Lower lobe of right lung (tissue), 2 donors: Measurements from ENCODE around the gene OSBPL2. TPM values are rescaled to one million over a fixed set of nuclear protein-coding genes. Genes with fewer than 3 reads are reported as not detected.

Source experiments
- ATAC-seq, 2 donors: fragments of 200-7000 bp; cut with Tn5 transposase; one replicate each; pipeline ENCODE4 v1.9.1; 2020 to 2022; ENCODE audit warnings: mild to moderate bottlenecking in 2 of 2, moderate library complexity in 2 of 2
- DNase-seq: peaks from one replicate; pipeline ENCODE4 v3.0.0-alpha.2; 2020
- H3K27ac ChIP-seq: fragments of 200-600 bp; one replicate; pipeline ENCODE4 v1.8.0; 2022
- H3K27me3 ChIP-seq: fragments of 200-600 bp; one replicate; pipeline ENCODE4 v1.8.0; 2022; ENCODE audit warnings: low read depth
- H3K36me3 ChIP-seq: fragments of 200-600 bp; one replicate; pipeline ENCODE4 v1.8.0; 2022; ENCODE audit warnings: mild to moderate bottlenecking
- H3K4me1 ChIP-seq: fragments of 200-600 bp; one replicate; pipeline ENCODE4 v1.8.0; 2022
- H3K4me3 ChIP-seq: fragments of 200-600 bp; one replicate; pipeline ENCODE4 v1.8.0; 2022; ENCODE audit warnings: mild to moderate bottlenecking
- H3K9me3 ChIP-seq: fragments of 200-600 bp; one replicate; pipeline ENCODE4 v1.8.0; 2022
- intact Hi-C: fragments of 100-400 bp; cut with DNase I; formaldehyde crosslinking; loops from one replicate; pipeline ENCODE4 v1.11.0; 2022
- total RNA-seq: library from RNA; stranded (reverse); fragmentation: NEBNext Ultra II Directional; extraction: Animal tissue kit (Norgen Biotek cat#: 25700); gene quantifications from one replicate; pipeline ENCODE4 v1.2.1, GENCODE V29; 2021
- TF ChIP-seq, protein P1 (sequence below): fragments of 200-600 bp; IDR thresholded peaks from one replicate; pipeline ENCODE4 v1.8.0; 2022; ENCODE audit warnings: antibody characterized with exemption, mild to moderate bottlenecking
- donor health status: DM: no; HTN: yes; CAD: no; lungs with severe emphysema.

Gene OSBPL2
- total RNA-seq, 1 donor from 2014 or later: 56.0 TPM

DNA sequence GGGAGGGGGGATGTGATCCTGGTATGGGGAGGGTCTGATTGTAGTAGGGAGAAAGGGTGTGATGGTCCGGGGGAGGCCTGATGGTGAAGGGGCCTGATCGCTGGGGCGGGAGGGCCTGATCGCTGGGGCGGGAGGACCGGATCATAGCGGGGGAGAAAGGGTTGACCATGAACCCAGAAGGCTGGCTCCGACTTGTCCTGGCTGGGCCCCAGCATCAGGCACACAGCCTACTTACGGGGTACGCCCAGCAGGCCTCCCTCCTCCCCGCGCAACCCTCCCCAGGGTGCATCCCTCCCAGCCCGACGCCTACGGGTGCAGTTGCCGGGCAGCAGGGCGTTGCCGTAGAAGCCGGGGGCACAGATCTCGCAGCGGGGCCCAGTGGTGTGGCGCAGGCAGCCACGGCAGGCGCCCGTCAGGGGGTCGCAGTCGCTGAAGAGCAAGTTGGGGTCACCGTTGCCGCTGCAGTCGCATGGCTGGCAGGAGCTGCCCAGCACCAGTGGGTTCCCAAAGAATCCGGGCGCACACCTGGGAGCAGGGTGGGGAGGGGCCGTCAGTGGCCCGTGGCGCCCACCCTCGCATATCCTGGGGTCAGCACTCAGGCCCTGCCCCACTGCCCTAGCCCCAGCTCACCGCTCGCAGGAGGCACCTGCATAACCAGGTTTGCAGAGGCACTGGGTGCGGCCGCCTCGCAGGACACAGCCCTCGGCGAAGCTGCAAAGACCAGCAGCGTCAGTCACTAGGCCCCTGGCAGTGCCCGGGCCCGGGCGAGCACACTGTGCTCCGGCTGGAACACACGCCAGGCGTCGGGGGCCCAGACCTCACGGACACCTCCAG, 85.0 kb downstream of the OSBPL2 start:
- H3K4me3 ChIP-seq: no peak overlapping the region
- intact Hi-C loops: no loop called here
- H3K27ac ChIP-seq: no peak overlapping the region
- H3K4me1 ChIP-seq: no peaks in the 10 kb centered on the region
- DNase-seq: no peak
- peaks cover 86% of the 10 kb centered on the region for H3K36me3 ChIP-seq
- H3K9me3 ChIP-seq: no peaks in the 10 kb centered on the region
- no peak for ATAC-seq
- TF ChIP-seq, protein P1, sequence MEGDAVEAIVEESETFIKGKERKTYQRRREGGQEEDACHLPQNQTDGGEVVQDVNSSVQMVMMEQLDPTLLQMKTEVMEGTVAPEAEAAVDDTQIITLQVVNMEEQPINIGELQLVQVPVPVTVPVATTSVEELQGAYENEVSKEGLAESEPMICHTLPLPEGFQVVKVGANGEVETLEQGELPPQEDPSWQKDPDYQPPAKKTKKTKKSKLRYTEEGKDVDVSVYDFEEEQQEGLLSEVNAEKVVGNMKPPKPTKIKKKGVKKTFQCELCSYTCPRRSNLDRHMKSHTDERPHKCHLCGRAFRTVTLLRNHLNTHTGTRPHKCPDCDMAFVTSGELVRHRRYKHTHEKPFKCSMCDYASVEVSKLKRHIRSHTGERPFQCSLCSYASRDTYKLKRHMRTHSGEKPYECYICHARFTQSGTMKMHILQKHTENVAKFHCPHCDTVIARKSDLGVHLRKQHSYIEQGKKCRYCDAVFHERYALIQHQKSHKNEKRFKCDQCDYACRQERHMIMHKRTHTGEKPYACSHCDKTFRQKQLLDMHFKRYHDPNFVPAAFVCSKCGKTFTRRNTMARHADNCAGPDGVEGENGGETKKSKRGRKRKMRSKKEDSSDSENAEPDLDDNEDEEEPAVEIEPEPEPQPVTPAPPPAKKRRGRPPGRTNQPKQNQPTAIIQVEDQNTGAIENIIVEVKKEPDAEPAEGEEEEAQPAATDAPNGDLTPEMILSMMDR: no peak
- no peaks in the 10 kb centered on the region for H3K27me3 ChIP-seq

- Histone ChIP-seq H3K9me3 (no peaks in the 10 kb centered on the region), H3K4me1 (no peaks in the 10 kb centered on the region), H3K4me3 (no peak overlapping the region), H3K27ac (no peak overlapping the region), H3K36me3 (peaks cover 85% of the 10 kb centered on the region), H3K27me3 (no peaks in the 10 kb centered on the region)
- TF ChIP-seq, protein P1: no peak
- intact Hi-C loops: no loop called here
- DNase-seq (no peak), ATAC-seq (no peak)
Observed at GRCh38 chr20:62323980-62324906, 85.9 kb downstream of the OSBPL2 start.

DNA sequence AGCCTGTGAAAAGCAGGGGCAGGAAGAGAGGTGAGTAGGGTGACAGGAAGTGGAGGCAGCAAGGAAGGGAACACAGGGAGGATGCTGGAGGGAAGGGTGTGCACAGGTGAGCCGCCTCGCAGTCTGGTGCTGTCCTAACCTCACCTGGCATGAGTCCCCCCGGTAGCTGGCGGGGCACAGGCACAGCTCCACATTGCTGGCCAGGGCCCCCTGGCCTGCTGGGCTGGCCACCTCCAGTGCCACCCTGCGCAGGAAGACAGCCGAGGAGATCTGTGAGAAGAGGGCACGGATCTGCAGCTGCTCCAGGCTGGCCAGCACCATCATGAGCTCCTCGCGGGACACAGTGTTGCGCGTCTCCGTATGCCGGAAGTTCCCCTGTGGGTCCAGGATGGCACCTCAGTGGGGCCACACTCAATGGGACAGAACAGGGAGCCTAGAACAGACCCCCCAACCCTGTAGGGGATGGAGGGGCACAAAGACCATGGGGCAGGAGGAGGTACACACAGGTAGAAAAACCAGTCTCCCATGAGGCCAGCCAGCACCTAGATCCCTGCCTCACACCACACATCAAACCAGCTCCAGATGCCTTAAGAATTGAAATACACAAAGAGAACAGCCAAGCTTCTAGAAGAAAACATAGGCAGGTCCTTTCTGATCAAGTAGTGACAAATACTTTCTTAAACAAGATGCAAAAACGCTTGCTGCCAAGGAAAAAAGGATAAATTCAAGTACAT, 87.0 kb downstream of the OSBPL2 start:
- no peak overlapping the region for H3K4me3 ChIP-seq
- no peak for DNase-seq
- TF ChIP-seq, protein P1: no peak
- no peaks in the 10 kb centered on the region for H3K4me1 ChIP-seq
- peaks cover 85% of the 10 kb centered on the region for H3K36me3 ChIP-seq
- intact Hi-C loops: no loop called here
- H3K9me3 ChIP-seq: no peaks in the 10 kb centered on the region
- no peak for ATAC-seq
- no peaks in the 10 kb centered on the region for H3K27me3 ChIP-seq
- no peak overlapping the region for H3K27ac ChIP-seq

GRCh38 chr20:62326559-62326958, 88.2 kb downstream of the OSBPL2 start:
- no peaks in the 10 kb centered on the region for H3K9me3 ChIP-seq
- no peaks in the 10 kb centered on the region for H3K27me3 ChIP-seq
- no peak overlapping the region for H3K27ac ChIP-seq
- TF ChIP-seq, protein P1: no peak
- peaks cover 89% of the 10 kb centered on the region for H3K36me3 ChIP-seq
- ATAC-seq (no peak), DNase-seq (no peak)
- intact Hi-C loops: no loop called here
- no peak overlapping the region for H3K4me3 ChIP-seq
- H3K4me1 ChIP-seq: no peaks in the 10 kb centered on the region
